ENCODE data around the gene TBC1D22A. TPM values are rescaled to one million over a fixed set of nuclear protein-coding genes. Genes with fewer than 3 reads are reported as not detected.

TBC1D22A gene
- total RNA-seq, 4 donors from 2014 or later = 10.8 to 32.2 (median 22.3) TPM

- no peak for TF ChIP-seq CTCF (IDR thresholded peaks at IDR 0.05; ENCODE audit: low read depth)
Measured at GRCh38 chr22:47159592-47159991, 397.1 kb downstream of the TBC1D22A start.

- no peak for TF ChIP-seq CTCF (IDR thresholded peaks at IDR 0.05; ENCODE audit: low read depth)
Measured at GRCh38 chr22:47160141-47160541, 397.7 kb downstream of the TBC1D22A start.

- TF ChIP-seq CTCF (IDR thresholded peaks at IDR 0.05; ENCODE audit: low read depth) = no peak
Measured at GRCh38 chr22:47160781-47161520, 398.5 kb downstream of the TBC1D22A start.

GRCh38 chr22:47161631-47162030 lies 399.2 kb downstream of the TBC1D22A start:
- TF ChIP-seq CTCF (IDR thresholded peaks at IDR 0.05; ENCODE audit: low read depth) = no peak

DNA sequence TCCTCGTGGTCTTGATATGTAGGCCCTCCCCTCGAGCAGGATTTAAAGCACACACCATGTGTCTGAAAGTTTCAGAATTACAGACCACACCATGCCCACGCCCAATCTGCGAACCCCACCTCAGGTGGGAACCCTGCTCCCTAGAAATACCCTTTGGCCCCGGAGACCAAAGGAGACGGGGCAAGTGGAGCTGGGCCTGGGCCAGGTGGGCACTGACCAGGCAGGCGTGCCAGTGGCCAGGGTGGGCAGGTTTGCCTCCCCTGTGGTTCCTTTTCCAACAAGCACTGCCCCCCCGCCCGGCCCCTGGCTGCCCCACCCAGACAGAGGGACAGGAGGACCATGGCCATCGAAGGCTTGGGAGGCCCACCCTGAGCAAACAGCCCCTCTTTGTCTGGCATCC lies 400.4 kb downstream of the TBC1D22A start:
- TF ChIP-seq CTCF (IDR thresholded peaks at IDR 0.05; ENCODE audit: low read depth) = no peak

- no peak for TF ChIP-seq CTCF (IDR thresholded peaks at IDR 0.05; ENCODE audit: low read depth)
Measured at GRCh38 chr22:47163481-47163855, 401.0 kb downstream of the TBC1D22A start.

DNA sequence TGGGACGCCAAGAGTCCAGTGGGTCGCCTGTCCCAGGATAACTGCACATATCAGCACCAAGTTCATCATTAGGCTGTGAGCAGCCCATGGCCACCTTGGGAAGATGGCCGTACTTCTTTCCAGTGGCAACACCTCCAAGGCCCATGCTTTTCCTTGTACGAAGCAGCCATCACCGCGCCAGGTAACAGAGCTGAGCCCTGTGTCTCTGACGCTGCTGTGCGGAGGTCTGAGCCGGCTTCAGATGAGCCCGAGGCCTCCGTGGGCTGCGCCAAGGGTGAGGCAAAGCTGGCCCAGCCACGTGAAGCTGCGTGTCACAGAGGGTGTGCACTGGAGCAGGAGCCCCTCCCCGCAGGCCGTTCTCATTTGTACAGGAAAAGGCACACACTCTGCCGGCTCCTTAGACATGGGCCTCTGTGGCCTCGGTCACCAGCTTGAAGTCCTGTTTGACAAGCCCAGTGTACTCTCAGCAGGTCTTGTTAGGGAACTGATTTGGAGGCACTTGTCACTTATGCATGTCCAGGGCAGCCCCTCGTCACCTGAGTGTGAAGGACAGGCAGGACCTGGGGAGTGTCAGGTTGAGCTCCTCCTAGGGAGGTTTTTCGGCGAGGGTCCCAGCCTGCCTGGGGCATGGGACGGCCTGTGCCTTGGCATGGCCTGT lies 401.5 kb downstream of the TBC1D22A start:
- no peak for TF ChIP-seq CTCF (IDR thresholded peaks at IDR 0.05; ENCODE audit: low read depth)
